OCI-LY7 (cell line): ENCODE measurements around the gene INTS7.

Experiments
- EZH2phosphoT487 ChIP-seq: fragments of 200-600 bp; sonication (generic); IDR thresholded peaks from 2 replicates; pipeline ENCODE4 v1.6.1; 2018; ENCODE audit warnings: low read depth, borderline replicate concordance, mild to moderate bottlenecking, mixed run types, antibody characterized with exemption, low read length, moderate library complexity, mixed read lengths
- TF ChIP-seq, protein P1 (sequence below): fragments of 200-600 bp; sonication (generic); conservative IDR thresholded peaks from 2 replicates; pipeline ENCODE4 v1.5.1; 2014; ENCODE audit warnings: mild to moderate bottlenecking, antibody characterized with exemption, low read length, moderate library complexity, mixed read lengths

DNA sequence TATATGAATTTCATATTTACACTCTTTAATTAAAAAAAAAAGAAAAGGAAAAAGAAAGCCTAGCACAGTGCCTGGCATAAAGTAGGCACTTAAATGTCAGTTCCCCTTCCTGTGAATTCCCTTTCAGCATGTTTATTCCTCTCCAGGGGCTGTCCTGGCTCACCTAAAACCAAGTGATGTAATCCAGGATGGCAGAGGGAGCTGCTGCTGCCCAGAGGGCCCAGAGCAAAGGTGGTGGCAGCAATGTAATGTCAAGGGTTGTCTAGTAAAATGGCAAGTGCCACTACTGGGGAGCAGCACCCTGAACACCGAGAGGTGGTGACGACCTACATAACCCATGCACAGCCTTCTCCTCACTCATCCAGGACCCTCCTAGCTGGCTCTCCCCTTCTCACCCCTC, 126.4 kb downstream of the INTS7 start:
- TF ChIP-seq, protein P1, sequence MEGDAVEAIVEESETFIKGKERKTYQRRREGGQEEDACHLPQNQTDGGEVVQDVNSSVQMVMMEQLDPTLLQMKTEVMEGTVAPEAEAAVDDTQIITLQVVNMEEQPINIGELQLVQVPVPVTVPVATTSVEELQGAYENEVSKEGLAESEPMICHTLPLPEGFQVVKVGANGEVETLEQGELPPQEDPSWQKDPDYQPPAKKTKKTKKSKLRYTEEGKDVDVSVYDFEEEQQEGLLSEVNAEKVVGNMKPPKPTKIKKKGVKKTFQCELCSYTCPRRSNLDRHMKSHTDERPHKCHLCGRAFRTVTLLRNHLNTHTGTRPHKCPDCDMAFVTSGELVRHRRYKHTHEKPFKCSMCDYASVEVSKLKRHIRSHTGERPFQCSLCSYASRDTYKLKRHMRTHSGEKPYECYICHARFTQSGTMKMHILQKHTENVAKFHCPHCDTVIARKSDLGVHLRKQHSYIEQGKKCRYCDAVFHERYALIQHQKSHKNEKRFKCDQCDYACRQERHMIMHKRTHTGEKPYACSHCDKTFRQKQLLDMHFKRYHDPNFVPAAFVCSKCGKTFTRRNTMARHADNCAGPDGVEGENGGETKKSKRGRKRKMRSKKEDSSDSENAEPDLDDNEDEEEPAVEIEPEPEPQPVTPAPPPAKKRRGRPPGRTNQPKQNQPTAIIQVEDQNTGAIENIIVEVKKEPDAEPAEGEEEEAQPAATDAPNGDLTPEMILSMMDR, result no peak
- TF ChIP-seq EZH2phosphoT487, result no peak
